ENCODE data around the gene C1R. TPM values are rescaled to one million over a fixed set of nuclear protein-coding genes. Genes with fewer than 3 reads are reported as not detected.

The C1R gene
- total and polyA plus RNA-seq, 4 donors, result 148 to 1,570 (median 964) TPM

DNA sequence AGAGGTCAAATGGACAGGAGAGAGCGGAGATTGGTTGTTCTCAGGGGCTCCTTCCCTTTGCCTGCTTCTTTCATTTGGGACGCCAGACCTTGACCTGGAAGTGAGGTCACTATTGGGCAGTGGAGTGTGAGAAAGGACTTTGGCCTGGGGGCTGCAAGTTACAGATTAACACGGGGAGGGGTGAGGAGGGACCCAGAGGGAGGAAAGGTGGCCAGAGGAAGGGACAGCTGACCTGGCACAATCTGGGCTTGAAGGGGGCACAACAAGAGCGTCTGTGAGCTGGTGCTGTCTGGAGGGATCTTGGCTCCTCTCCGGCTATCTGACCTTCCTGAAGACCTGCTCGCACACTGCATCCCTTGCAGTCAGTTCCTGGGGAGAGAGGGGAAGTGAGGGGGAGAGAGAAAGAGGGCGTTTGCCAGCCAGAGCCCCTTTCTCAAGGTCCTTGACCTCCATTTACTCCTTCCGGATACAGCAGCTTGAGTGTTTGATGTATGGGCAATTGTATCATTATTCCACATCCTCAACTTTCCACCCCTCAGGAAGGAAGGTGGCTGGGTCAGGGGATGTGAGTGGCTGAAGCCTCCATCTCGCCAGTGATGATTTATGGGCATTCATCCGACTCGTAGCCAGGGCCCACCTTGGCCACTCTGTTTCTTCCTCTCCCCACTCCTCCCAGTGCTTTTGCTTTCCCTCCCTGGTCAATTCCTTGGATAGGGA is 31.7 kb upstream of the C1R start:
- DNase-seq, result no peak
- ATAC-seq (ENCODE audit: low FRiP score), result no peak
- Histone ChIP-seq H3K27ac (ENCODE audit: low read depth in 1 of 2, low read length in 2 of 2) (no peak overlapping the region), H3K36me3 (ENCODE audit: control insufficient read depth in 1 of 2, insufficient read depth in 2 of 2, low read length in 1 of 2) (no peaks in the 10 kb centered on the region), H3K4me1 (ENCODE audit: control insufficient read depth in 1 of 2, insufficient read depth in 2 of 2, low read length in 2 of 2) (no peaks in the 10 kb centered on the region), H3K27me3 (ENCODE audit: control insufficient read depth in 1 of 2, insufficient read depth in 2 of 2, low read length in 1 of 2) (no peaks in the 10 kb centered on the region), H3K4me3 (ENCODE audit: low read length in 2 of 2) (no peak overlapping the region), H3K9me3 (ENCODE audit: control insufficient read depth, low read length) (no peaks in the 10 kb centered on the region)
- WGBS, 2 donors, result 78 to 80% methylated on average over 11 of the region's 11 CpGs
- intact Hi-C loops (cut with DNase I), result no loop called here

- Histone ChIP-seq H3K36me3 (ENCODE audit: control insufficient read depth in 1 of 2, insufficient read depth in 2 of 2, low read length in 1 of 2) (no peaks in the 10 kb centered on the region), H3K27me3 (ENCODE audit: control insufficient read depth in 1 of 2, insufficient read depth in 2 of 2, low read length in 1 of 2) (no peaks in the 10 kb centered on the region), H3K4me3 (ENCODE audit: low read length in 2 of 2) (no peak overlapping the region), H3K9me3 (ENCODE audit: control insufficient read depth, low read length) (no peaks in the 10 kb centered on the region), H3K27ac (ENCODE audit: low read depth in 1 of 2, low read length in 2 of 2) (no peak overlapping the region), H3K4me1 (ENCODE audit: control insufficient read depth in 1 of 2, insufficient read depth in 2 of 2, low read length in 2 of 2) (no peaks in the 10 kb centered on the region)
- intact Hi-C loops (cut with DNase I), result no loop called here
- 81 to 85% methylated on average over 7 of the region's 7 CpGs for WGBS, 2 donors
- ATAC-seq (ENCODE audit: low FRiP score), result peak; percentile 62
- DNase-seq, result peak in 1 of 2 donors; percentile 60
Measured at GRCh38 chr12:7122811-7123769, 30.8 kb upstream of the C1R start.

DNA sequence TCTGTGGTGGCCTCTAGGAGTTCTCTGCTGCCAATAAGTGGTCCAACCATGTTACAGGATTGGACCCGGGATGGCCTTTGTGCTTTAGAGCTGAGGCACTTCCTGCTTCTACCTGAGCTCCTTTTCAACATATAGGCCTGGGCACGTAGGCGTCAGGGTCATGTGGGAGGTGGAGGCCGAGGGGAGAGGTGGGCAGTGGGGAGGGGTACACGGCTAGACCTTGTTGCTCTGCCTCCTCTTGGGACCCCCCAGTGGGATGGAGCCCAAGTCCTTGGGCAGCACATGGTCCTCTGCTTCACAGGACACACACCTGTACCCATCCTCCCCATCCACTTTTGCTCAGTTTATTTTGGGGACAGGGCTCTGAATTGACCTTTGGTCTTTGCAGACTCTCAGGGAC is 29.1 kb upstream of the C1R start:
- no peak overlapping the region for H3K4me3 ChIP-seq (ENCODE audit: low read length in 2 of 2)
- no peaks in the 10 kb centered on the region for H3K9me3 ChIP-seq (ENCODE audit: control insufficient read depth, low read length)
- DNase-seq, result no peak
- H3K4me1 ChIP-seq (ENCODE audit: control insufficient read depth in 1 of 2, insufficient read depth in 2 of 2, low read length in 2 of 2), result no peaks in the 10 kb centered on the region
- WGBS, 2 donors, result 80 to 95% methylated on average over 5 of the region's 5 CpGs
- no peaks in the 10 kb centered on the region for H3K36me3 ChIP-seq (ENCODE audit: control insufficient read depth in 1 of 2, insufficient read depth in 2 of 2, low read length in 1 of 2)
- no peak for ATAC-seq (ENCODE audit: low FRiP score)
- no peaks in the 10 kb centered on the region for H3K27me3 ChIP-seq (ENCODE audit: control insufficient read depth in 1 of 2, insufficient read depth in 2 of 2, low read length in 1 of 2)
- intact Hi-C loops (cut with DNase I), result no loop called here
- no peak overlapping the region for H3K27ac ChIP-seq (ENCODE audit: low read depth in 1 of 2, low read length in 2 of 2)

- ATAC-seq (ENCODE audit: low FRiP score), result no peak
- Histone ChIP-seq H3K27me3 (ENCODE audit: control insufficient read depth in 1 of 2, insufficient read depth in 2 of 2, low read length in 1 of 2) (no peaks in the 10 kb centered on the region), H3K27ac (ENCODE audit: low read depth in 1 of 2, low read length in 2 of 2) (no peak overlapping the region), H3K4me3 (ENCODE audit: low read length in 2 of 2) (no peak overlapping the region), H3K9me3 (ENCODE audit: control insufficient read depth, low read length) (no peaks in the 10 kb centered on the region), H3K36me3 (ENCODE audit: control insufficient read depth in 1 of 2, insufficient read depth in 2 of 2, low read length in 1 of 2) (peaks cover 0 to 4% of the 10 kb centered on the region in 2 donors), H3K4me1 (ENCODE audit: control insufficient read depth in 1 of 2, insufficient read depth in 2 of 2, low read length in 2 of 2) (no peaks in the 10 kb centered on the region)
- peak in 1 of 2 donors; percentile 30 for DNase-seq
- intact Hi-C loops (cut with DNase I), result no loop called here
- WGBS, 2 donors, result 90 to 91% methylated on average over 5 of the region's 5 CpGs
Measured at GRCh38 chr12:7120166-7120565, 27.9 kb upstream of the C1R start.

DNA sequence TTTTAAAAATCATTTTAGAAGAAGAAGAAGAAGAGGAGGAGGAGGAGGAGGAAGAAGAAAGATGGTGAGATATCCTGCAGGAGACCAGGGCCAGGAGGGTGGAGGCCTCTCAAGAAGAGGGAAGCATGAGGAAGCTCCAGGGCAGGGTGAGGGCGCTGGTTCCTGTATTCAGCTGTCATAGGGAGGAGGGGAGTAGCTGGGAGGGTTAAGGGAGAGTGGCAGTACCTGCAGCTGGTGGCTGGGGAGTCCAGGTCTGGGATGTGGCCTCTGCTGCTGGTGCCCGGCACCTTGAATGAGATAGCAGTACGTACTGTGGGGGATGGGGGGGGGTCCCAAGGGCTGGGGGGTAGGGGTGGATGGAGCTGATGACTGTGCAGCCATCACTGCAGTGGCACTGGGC is 26.6 kb upstream of the C1R start:
- no peak for ATAC-seq (ENCODE audit: low FRiP score)
- intact Hi-C loops (cut with DNase I), result no loop called here
- WGBS, 2 donors, result 81 to 93% methylated on average over 3 of the region's 3 CpGs
- Histone ChIP-seq H3K9me3 (ENCODE audit: control insufficient read depth, low read length) (no peaks in the 10 kb centered on the region), H3K36me3 (ENCODE audit: control insufficient read depth in 1 of 2, insufficient read depth in 2 of 2, low read length in 1 of 2) (peaks cover 0 to 4% of the 10 kb centered on the region in 2 donors), H3K27ac (ENCODE audit: low read depth in 1 of 2, low read length in 2 of 2) (no peak overlapping the region), H3K4me1 (ENCODE audit: control insufficient read depth in 1 of 2, insufficient read depth in 2 of 2, low read length in 2 of 2) (no peaks in the 10 kb centered on the region), H3K27me3 (ENCODE audit: control insufficient read depth in 1 of 2, insufficient read depth in 2 of 2, low read length in 1 of 2) (no peaks in the 10 kb centered on the region), H3K4me3 (ENCODE audit: low read length in 2 of 2) (no peak overlapping the region)
- peak in 1 of 2 donors; percentile 25 for DNase-seq

DNA sequence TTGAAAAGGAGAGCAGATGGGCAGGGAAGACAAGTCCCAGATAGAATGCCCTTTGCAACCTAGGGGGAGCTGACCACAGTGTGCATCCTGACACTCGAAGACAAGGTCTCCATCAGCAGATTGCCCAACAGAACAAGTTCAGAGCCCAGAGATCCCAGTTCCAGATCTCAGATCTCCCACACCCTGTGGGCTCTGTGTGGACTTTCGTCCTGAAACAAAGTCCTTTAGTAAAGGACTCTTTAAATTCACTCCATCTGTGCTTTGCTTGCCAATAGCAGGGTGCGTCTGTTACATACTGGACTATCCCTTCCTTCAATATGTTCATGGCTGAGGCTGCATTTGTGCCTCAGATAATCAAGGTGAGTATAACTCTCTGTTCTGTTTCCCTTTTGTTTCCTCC is 25.4 kb upstream of the C1R start:
- Histone ChIP-seq H3K4me1 (ENCODE audit: control insufficient read depth in 1 of 2, insufficient read depth in 2 of 2, low read length in 2 of 2) (no peaks in the 10 kb centered on the region), H3K4me3 (ENCODE audit: low read length in 2 of 2) (no peak overlapping the region), H3K36me3 (ENCODE audit: control insufficient read depth in 1 of 2, insufficient read depth in 2 of 2, low read length in 1 of 2) (peaks cover 0 to 4% of the 10 kb centered on the region in 2 donors), H3K9me3 (ENCODE audit: control insufficient read depth, low read length) (no peaks in the 10 kb centered on the region), H3K27me3 (ENCODE audit: control insufficient read depth in 1 of 2, insufficient read depth in 2 of 2, low read length in 1 of 2) (no peaks in the 10 kb centered on the region), H3K27ac (ENCODE audit: low read depth in 1 of 2, low read length in 2 of 2) (no peak overlapping the region)
- DNase-seq (no peak), ATAC-seq (ENCODE audit: low FRiP score) (no peak)
- 89 to 90% methylated on average over 3 of the region's 3 CpGs for WGBS, 2 donors
- intact Hi-C loops (cut with DNase I), result no loop called here

- ATAC-seq (ENCODE audit: low FRiP score) (no peak), DNase-seq (peak in 1 of 2 donors; percentile 26)
- intact Hi-C loops (cut with DNase I), result no loop called here
Measured at GRCh38 chr12:7116916-7117315, 24.7 kb upstream of the C1R start.

GRCh38 chr12:7116196-7116595 is 24.0 kb upstream of the C1R start:
- intact Hi-C loops (cut with DNase I), result no loop called here
- Histone ChIP-seq H3K27ac (ENCODE audit: low read depth in 1 of 2, low read length in 2 of 2) (no peak overlapping the region), H3K4me1 (ENCODE audit: control insufficient read depth in 1 of 2, insufficient read depth in 2 of 2, low read length in 2 of 2) (no peaks in the 10 kb centered on the region), H3K4me3 (ENCODE audit: low read length in 2 of 2) (no peak overlapping the region), H3K9me3 (ENCODE audit: control insufficient read depth, low read length) (no peaks in the 10 kb centered on the region), H3K36me3 (ENCODE audit: control insufficient read depth in 1 of 2, insufficient read depth in 2 of 2, low read length in 1 of 2) (peaks cover 0 to 4% of the 10 kb centered on the region in 2 donors), H3K27me3 (ENCODE audit: control insufficient read depth in 1 of 2, insufficient read depth in 2 of 2, low read length in 1 of 2) (no peaks in the 10 kb centered on the region)
- DNase-seq, result no peak
- WGBS, 2 donors, result 85 to 89% methylated on average over 3 of the region's 3 CpGs
- ATAC-seq (ENCODE audit: low FRiP score), result no peak

More at GRCh38 chr12:7116916-7117315, 24.7 kb upstream of the C1R start:
- WGBS, 2 donors, result 88 to 89% methylated on average over 9 of the region's 9 CpGs
- Histone ChIP-seq H3K27ac (ENCODE audit: low read depth in 1 of 2, low read length in 2 of 2) (no peak overlapping the region), H3K4me1 (ENCODE audit: control insufficient read depth in 1 of 2, insufficient read depth in 2 of 2, low read length in 2 of 2) (no peaks in the 10 kb centered on the region), H3K27me3 (ENCODE audit: control insufficient read depth in 1 of 2, insufficient read depth in 2 of 2, low read length in 1 of 2) (no peaks in the 10 kb centered on the region), H3K9me3 (ENCODE audit: control insufficient read depth, low read length) (no peaks in the 10 kb centered on the region), H3K4me3 (ENCODE audit: low read length in 2 of 2) (no peak overlapping the region), H3K36me3 (ENCODE audit: control insufficient read depth in 1 of 2, insufficient read depth in 2 of 2, low read length in 1 of 2) (peaks cover 0 to 4% of the 10 kb centered on the region in 2 donors)
